ENCODE data around the gene DMPK.
A peak's percentile ranks its signal among the peaks of the same experiment; 100 is the strongest.
"Not testable (repeated sequence)": the region's sequence is repeated elsewhere in the genome, so short reads cannot be mapped to it uniquely, and the experiment has no call there.

The DMPK gene

DNA sequence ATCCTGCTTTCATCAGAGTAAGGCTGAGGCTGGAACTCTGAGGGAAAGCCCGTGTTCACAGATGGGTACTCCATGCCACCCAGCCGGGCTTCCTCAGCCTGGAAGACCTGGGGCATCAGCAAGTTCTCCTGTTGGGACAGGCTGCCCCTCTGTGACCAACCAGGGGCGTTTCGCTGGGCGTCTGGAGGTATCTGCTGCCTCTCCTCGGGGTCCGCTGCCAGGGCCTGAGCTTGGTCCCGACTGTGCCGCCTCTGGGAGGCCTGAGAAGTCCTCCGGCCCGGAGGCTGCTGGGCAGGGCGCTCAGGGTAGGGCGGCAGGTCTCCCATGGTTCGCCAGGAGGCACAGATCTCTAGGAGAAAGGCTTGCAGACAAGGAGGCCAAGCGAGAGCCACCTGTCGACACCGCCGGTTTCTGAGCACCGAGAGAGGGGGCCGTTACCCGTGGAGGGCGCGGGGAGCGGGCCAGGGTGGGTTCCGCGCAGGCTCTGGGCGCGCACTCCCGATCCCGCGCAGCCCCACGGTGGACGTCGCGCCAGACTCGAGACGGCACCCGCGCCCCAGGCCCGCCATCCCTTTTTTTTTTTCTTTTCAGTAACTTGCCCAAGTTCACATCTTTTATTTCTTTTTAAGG lies 32.7 kb upstream of the DMPK start, which contains the start of gene RSPH6A:
TSS of gene RSPH6A (minus strand) at position 458 of the 630 bp plus-strand sequence. CDS start at position 326, 132 bp downstream.
- peak; percentile 36 for DNase-seq

DNA sequence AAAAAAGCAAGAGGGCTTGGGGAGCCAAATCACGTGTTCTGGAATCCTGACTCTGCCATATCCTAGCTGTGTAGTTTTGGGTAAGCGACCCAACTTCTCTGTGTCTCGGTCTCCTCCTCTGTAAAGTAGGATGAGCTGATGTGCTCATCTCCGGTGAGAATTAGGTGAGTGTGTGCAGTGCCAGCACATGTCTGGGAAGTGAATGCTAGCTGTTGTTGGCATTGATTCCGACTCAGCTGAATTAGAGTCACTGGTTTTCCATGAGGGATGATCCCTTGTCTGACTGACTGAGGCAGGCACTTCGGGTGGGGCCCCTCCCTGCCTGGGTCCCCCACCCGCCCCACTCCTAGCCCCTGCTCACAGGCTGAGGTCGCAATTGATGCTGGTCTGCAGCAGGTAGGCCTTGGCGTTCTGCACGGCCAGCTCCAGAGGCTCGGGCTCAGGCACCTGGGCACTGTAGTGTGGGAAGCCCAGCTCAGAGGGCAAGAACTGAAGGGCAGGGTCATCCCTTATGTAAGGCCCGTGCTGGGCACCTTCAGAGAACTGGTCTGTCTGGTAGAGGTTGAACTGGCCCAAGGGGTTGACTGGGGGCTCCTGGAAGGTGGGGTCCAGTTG lies 32.0 kb upstream of the DMPK start:
- peak; percentile 31 for DNase-seq

DNA sequence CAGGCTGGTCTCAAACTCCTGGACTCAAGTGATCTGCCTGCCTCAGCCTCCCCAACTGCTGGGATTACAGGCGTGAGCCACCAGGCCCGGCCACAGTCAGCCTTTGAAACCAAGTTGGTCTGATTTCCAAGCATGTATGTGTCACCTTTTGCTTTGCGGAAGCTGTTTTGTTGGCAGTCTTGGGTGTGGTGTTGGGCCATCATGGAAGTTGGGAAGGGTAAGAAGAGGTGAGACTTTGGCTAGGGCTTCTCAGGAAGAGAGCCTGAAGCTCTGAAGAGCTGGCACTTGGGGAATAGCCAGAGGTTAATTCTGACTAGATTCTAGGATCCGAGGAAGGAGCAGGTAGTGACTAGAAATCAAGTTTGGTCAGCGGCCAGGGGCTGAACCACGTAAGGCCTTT lies 30.0 kb upstream of the DMPK start:
- peak; percentile 24 for DNase-seq

DNA sequence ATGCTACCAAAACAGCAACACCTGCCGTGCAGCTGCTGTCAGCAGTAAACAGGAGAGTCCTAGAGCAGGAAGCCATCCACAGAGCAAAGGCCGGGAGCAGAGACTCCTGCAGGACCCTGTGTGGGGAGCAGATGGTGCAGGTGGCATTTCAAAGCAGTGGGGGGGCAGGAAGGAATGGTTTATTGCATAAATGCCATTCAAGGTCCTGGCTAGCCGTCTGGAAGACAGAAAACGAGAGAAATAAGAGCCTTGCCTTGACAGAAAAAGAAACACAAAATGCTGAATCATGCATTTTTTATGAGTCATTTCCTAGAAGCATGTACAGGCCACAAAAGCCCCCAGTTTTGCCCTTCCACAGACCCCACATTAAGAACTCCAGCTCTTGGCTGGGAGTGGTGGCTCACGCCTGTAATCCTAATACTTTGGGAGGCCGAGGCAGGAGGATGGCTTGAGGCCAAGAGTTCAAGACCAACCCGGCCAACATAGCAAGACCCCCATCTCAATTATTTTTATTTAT lies 27.4 kb upstream of the DMPK start:
- peak; percentile 6 for DNase-seq

DNA sequence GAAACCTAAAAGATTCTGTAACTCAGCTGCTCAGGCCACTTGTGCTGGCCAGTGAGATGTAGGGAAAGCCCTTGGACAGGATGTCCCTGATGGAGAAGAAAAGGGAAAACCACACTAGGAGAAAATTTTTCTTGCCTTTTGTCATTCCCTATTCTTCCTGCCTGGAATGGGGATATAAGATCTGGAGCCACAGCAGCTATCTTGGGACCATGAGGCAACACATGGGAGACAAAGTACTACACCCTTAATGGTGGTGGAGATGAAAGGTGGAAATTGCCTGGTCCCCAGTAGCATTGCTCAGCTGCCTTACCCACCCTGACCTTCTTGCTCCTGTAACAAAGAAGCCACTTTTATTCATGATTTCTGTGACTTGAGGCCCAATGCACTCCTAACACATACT lies 23.4 kb upstream of the DMPK start:
- no peak for DNase-seq

DNA sequence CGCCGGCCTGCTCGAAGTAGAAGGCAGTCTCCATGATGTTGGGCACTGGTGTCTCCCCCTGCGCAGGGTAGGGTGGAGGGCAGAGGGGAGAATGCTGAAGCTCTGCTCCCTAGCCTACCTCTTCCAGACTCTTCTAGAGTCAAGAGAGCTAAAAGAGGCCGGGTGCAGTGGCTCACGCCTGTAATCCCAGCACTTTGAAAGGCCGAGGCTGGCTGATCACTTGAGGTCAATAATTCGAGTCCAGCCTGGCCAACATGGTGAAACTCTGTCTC lies 22.6 kb upstream of the DMPK start:
- no peak for DNase-seq

DNA sequence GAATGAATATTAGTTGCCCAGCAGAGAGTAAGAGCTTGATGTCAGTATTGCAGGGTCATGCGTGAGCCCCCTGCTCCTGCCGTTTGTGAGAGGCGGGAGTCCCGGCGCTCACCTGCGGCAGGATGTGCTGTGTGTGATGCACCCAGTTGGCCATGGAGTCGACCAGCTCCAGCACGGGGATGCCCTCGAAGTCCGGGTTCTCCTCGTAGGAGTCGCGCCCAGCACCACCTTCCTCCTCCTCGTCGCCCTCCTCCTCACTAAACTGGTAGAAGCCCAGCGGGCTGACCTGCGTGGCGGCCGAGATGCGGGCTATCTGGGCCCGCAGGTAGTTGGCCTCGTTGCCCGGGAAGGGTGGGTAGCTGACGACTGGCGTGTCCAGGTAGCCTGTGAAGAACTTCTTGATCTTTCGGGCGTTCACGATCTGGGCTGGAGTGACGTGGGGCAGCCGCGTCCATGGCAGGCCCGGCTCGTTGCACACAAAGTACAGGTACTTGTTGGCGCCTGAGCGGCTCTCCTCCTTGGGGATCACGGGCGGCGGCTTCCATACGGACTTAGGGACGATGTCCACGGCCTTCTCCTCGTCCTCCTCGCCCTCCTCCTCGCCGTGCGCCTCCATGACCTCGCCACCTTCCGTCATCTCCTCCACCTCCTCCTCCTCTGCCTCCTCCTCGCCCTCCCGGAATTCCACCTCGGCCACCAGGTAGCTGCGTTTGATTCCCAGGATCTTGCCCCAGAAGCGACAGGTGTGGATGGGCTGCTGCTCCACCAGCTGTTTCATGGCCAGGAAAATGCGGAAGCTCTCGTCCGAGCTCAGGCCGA lies 22.1 kb upstream of the DMPK start:
- DNase-seq, result no peak

DNA sequence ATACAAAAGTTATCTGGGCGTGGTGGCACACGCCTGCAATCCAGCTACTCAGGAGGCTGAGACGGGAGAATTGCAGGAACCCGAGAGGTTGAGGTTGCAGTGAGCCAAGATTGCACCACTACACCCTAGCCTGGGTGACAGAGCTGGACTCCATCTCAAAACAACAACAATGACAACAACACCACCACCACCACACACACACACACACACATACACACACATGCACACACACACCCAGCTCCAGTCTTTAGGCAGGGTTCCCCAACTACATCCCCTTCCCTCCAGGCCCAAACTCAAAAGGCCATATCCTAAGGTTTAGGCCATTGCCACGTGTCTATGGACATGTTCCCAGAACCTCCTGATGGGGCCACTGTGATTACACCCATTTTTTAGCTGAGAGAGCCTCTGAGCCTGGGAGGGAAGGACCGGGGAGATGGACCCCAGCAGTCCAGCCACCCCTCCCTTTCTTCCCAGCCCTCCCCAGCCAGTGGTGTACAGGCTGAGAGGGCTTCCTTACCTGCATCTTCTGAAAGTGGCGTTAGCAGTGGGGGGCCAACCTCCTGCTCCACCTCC lies 19.4 kb upstream of the DMPK start:
- DNase-seq, result no peak

DNA sequence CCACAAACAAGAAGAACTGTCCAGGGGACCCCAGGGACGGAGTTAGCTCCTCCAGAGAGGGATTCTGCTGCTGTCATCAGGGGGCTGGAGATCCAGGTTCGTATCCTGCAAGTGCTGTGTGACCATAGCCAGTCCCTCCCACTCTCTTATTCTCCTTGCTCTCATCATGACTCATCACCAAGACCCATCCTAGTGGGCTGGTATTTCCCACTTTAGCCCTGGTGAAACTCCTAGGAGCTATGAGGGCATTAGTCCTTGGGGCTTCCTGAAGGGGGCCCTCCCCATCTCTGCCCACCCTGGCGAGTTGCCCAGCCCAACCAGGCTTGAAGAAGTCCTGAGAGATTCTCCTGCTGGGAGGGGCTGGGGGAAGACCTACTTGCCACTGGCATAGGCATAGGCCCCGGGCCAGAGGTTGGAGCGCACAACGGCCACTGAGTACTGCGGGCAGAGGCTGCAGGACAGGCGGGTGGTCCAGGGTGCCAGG lies 17.8 kb upstream of the DMPK start:
- DNase-seq, result no peak

DNA sequence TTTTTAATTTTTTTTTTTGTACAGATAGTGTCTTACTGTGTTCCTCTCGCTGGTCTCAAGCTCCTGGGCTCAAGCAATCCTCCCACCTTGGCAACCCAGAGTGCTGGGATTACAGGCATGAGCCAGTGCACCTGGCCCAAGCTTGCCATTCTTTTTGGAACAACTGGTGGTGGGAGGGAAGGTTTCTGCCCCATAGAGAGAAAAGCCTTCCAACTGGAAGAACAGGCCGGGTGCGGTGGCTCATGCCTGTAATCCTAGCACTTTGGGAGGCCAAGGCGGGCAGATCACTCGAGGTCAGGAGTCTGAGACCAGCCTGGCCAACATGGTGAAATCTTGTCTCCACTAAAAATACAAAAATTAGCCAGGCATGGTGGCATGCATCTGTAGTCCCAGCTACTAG lies 17.3 kb upstream of the DMPK start:
- DNase-seq, result not testable (repeated sequence)

DNA sequence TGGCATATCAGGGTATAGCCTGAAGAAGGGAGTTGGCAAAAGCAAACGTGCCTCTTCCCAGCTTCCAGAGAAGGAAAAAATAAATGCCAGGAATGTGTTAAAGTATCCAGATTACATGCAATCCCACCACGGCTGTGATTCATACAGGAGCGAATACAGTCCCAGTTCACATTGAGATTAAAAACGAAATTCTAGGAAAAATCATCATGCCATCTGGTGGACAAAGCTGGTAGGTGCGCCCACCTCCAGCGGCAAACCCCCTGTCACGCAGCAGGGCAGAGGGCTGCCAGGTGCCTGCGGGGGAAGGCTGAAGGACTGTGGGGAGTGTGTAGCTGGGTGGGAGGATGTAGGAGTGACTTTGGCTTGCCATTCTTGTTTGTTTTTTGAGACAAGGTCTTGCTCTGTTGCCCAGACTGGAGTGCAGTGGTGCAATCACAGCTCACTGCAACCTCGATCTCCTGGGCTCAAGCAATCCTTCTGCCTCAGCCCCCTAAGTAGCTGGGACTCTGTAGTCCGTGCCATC lies 16.8 kb upstream of the DMPK start:
- DNase-seq, result no peak

DNA sequence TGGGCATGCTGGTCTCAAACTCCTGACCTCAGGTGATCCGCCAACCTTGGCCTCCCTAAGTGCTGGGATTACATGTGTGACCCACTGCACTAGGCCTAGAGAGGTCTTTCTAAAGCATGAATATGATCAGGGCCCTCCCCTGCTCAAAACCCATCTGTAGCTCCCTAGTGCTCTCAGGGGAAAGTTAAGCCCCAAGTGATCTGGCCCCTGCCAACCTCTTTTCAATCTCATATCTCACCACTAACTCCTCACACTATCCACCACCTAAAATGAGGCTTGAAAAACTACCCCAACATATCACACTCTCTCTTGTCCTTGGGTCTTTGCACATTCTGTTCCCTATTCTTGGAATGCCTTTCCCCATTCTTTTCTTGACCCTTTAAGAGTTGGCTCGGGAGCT lies 12.3 kb upstream of the DMPK start:
- no peak for DNase-seq

DNA sequence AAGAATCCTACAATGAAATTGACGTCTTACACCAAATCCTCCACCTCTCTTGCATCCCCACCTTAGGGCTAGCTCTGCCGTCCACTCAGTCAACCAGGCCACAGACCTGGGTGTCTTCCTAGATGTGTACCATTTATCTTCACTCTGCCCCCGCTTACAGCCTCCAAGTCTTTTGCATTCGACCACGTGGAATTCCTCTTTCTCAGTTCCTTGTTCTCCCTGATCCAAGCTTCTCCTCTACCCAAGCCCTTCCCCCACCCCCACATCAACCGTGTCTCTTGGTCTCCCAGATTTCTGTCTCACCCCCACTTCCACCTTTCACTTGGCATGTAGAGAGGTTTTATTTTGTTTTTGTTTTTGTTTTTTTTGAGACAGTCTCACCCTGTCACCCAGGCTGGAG lies 11.6 kb upstream of the DMPK start:
- DNase-seq, result peak; percentile 27

DNA sequence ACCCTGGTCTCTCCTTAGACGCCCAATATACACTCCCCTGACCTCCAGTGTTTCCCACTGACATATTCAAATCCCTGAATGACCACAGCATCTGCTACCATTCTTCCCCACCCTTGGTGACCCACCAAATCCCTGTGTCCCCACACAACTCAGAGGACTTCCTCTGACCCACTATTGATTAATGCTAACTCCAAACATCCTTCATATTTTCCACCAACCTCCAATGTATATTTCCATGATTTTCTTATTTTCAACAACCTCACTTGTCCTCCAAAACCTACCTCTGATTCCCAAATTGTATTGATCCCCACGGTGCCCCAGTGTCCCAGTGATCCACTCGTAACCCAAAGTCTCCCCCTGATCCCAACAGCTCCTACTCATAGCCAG lies 10.9 kb upstream of the DMPK start:
- peak; percentile 22 for DNase-seq

DNA sequence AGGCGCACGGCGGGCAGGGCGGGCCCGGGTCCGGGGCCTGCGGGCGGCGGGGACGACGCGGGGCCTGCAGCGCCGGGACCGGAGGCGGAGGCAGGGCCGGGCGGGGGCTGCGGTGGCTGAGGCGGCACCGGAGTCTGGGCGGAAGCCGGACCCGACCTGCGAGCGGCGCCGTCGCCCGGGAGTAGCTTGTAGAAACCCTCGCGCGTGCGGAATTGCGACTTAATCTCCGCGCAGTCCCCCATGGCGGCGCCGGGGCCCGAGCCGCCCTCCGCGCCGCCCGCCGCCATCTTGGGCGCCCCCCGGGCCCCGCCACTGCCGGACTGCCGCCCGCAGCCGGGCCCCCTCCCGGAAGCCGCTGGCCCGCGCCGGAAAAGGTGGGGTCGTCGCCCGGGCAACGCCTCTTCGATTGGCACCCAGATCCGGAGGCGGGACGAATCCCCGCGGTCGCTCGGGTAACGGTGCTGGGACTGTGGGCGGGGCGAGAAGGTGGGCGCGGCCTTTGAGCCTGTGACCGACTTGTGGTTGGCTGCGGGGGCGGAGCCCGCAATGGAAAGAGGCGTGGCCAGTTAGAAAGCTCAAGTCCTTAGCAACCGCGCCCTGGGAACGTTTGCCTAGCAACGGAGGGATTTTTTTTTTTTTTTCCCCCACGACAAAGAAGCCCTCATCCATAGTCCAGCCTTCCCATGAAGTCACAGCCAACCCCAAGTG lies 10.3 kb upstream of the DMPK start, which contains the start of gene DMWD:
TSS of gene DMWD (minus strand) at position 376 of the 708 bp plus-strand sequence. CDS start at position 287, 89 bp downstream.
- peak; percentile 100 for DNase-seq

DNA sequence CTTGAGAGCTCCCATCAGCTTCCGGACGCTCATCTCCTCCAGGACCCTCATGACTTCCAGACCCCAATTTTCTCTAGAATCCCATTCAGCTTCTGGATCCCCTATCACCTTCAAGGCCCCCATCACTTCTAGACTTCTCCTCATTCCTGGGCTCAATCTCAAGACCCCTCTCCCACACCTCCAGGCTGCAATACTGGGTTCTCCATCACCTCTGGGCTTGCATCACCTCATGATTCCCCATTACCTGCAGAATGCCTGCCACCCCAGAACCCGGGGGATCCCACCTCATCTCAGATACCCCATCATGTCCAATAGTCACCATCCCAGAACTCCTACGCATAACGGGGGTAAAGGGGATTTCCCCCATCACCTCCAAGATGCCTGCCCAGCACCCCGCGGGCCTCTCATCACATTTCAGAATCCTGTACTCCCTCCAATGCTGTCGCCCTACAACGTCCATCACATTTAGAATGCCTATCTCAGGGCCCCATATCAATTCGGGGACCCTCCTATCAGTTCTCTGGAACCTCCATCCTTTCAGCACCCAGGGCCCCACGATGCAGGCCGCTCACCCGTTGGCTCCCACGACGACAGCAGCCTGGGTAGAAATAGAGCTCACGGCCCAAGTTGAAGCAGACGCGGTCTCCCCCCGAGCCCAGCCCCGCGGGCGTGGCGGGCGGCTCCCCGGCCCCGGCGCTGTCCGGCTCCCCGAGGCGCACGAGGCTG lies 9.6 kb upstream of the DMPK start:
- peak; percentile 29 for DNase-seq

DNA sequence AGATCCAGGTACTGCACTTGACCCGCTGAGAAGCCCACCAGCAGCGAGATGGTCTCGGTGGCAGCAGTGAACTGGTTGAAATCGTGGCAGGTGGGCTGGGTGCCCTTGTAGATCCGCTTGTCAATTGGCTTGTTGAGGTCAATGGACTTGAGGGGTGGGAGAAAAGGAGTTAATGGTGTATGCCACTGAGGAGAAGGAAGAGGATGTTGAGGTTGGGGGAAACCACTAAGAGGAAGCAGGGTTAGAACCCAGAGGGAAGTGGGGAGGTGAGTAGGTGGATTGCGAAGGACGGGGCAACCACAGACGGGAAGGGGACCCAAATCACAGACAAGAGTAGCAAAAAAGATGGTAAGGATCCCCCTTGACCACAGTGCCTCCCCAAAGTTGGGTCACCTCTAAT lies 8.7 kb upstream of the DMPK start:
- DNase-seq, result peak; percentile 25

DNA sequence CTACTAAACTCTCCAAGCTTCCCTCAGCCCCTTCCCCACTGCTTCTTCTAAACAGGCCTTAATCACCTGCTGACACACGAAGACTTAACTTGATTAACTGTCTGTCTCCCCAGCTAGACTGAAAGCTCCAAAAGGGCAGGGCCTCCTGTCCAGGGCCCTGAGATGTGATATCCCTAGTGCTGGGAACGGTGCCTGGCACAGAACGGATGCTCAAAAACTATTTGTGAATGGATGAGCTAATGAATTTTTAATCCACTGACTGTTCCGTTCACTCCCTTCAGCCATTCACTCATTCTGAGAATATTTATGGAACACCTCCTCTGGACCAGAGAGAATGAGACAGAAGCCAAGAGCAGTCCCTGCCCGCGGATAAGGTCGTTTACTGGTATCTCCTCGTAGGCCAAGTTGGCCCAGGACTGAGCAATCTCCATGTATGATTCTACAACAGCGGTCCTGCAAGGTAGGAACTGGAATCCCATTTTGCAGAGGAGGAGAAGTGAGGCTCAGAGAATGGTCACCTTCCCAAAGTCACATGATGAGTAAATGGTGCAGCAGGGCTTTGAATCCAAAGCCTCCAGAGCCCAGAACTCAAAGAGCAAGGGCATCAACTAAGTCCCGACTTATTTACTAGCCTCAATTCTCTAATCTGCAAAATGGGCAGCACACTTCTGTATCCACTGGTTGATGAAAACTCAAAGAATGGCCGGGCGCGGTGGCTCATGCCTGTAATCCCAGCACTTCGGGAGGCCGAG lies 6.9 kb upstream of the DMPK start:
- DNase-seq, result peak; percentile 12

DNA sequence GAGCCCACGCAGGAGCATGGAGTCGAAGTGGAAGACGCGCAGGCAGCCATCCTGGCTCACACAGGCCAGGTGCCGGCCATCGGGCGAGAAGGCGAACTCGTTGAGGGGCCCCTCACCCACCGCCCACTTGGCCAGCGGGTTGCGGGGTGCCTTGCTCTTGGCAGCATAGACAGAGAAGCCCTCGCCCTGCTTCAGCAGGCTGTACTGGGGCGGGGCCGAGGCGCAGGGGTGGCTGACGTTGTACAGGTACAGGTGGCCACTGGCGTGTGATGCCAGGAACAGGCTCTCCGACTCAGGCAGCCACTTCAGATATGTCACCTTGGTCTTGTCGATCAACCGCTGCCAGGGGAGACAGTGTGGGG lies 4.2 kb upstream of the DMPK start:
- peak; percentile 31 for DNase-seq

DNA sequence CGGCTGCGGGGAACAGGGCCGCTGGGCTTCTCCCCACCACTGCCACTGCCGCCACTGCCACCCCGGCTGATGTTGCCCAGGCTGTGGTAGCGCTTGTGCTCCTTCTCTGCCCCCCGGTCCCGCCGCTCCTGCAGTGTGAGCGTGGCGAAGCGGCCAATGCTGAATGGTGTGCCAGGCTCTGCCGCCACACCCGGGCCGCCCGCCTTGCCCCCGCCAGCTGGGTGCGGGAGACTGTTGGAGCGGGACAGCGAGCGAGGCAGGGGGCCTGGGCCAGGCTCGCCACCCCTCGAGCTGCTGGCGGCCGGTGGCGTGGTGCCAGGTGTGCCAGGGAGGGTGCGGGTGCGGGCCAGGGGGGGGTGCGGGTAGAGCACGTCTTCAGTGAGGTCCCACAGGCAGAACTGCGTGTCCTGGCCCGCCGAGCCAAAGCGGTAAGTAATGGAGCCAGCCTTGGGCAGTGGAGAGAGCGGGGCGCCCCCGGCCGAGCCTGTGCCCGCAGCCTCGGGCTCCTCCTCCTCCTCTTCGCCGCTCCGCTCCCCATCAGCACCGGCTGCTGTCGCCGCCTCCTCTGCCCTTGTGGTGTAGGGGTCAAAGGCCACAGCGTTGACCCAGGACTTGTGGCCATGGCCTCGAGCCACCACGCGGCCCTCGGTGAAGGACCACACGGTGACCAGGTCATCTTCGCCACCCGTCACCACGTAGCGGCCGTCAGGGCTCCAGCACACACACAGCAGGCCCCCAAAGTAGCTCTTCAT lies 3.7 kb upstream of the DMPK start:
- DNase-seq, result peak; percentile 48
